PC-9 (cell line): ENCODE measurements around the gene FIG4. TPM values are rescaled to one million over a fixed set of nuclear protein-coding genes. Genes with fewer than 3 reads are reported as not detected.
A peak's percentile ranks its signal among the peaks of the same experiment; 100 is the strongest.
"Not testable (repeated sequence)": the region's sequence is repeated elsewhere in the genome, so short reads cannot be mapped to it uniquely, and the experiment has no call there.

ENCODE experiments used
- BruUV-seq: library from RNA; stranded (reverse); fragments of 400-500 nt; replicated peaks from 2 replicates; lab custom pipeline; 2021; lab: Mats Ljungman, UMichigan
- CTCF ChIA-PET: fragments of 300-600 bp; sonication (Branson Sonifier 250); formaldehyde crosslinking; loops from one replicate; lab custom pipeline; 2022; ENCODE audit warnings: antibody characterized with exemption; lab: Charles Lee
- POLR2A ChIA-PET: fragments of 300-600 bp; sonication (Branson Sonifier 250); formaldehyde crosslinking; loops from one replicate; lab custom pipeline; 2022; ENCODE audit warnings: antibody characterized with exemption; ENCODE audit not compliant: unreplicated experiment; lab: Charles Lee
- DNase-seq, 2 experiments: peaks; one replicate each; pipeline versions ENCODE4 v3.0.0 to v3.0.0-alpha.2; 2015 to 2022; ENCODE audit warnings: mixed read lengths in 1 of 2
- H2AFZ ChIP-seq: fragments of 200-600 bp; sonication (generic); 2 replicates; pipeline ENCODE4 v1.8.1; 2017; ENCODE audit warnings: antibody characterized with exemption
- H3F3A ChIP-seq: fragments of 200-600 bp; sonication (generic); 2 replicates; pipeline ENCODE4 v1.8.1; 2017; ENCODE audit warnings: antibody characterized with exemption, mild to moderate bottlenecking, low read depth; ENCODE audit not compliant: insufficient read depth
- H3K27ac ChIP-seq: fragments of 200-600 bp; sonication (generic); 2 replicates; pipeline ENCODE4 v1.6.1; 2016; ENCODE audit warnings: mixed run types
- H3K27me3 ChIP-seq: fragments of 200-600 bp; sonication (generic); 2 replicates; pipeline ENCODE4 v1.6.1; 2016; ENCODE audit warnings: low read depth, mixed run types; ENCODE audit not compliant: insufficient read depth
- H3K36me3 ChIP-seq: fragments of 200-600 bp; sonication (generic); 2 replicates; pipeline ENCODE4 v1.6.1; 2016; ENCODE audit warnings: low read depth, mixed run types
- H3K4me1 ChIP-seq: fragments of 200-600 bp; sonication (generic); replicated peaks from 2 replicates; pipeline ENCODE4 v1.6.1; 2016; ENCODE audit warnings: mixed run types; ENCODE audit not compliant: insufficient read depth
- H3K4me2 ChIP-seq: fragments of 200-600 bp; sonication (generic); 2 replicates; pipeline ENCODE4 v1.6.1; 2017; ENCODE audit warnings: mixed run types
- H3K4me3 ChIP-seq: fragments of 200-600 bp; sonication (generic); 2 replicates; pipeline ENCODE4 v1.6.1; 2016; ENCODE audit warnings: mixed run types
- H3K79me2 ChIP-seq: fragments of 200-600 bp; sonication (generic); 2 replicates; pipeline ENCODE4 v1.6.1; 2017; ENCODE audit warnings: low read depth, mixed run types
- H3K9me2 ChIP-seq: fragments of 200-600 bp; sonication (generic); 2 replicates; pipeline ENCODE4 v1.8.1; 2017; ENCODE audit warnings: mild to moderate bottlenecking; ENCODE audit not compliant: insufficient read depth
- H3K9me3 ChIP-seq: fragments of 200-600 bp; sonication (generic); 2 replicates; pipeline ENCODE4 v1.8.1; 2016; ENCODE audit warnings: low read depth; ENCODE audit not compliant: insufficient read depth
- H4K20me1 ChIP-seq: fragments of 200-600 bp; sonication (generic); 2 replicates; pipeline ENCODE4 v1.8.1; 2017; ENCODE audit not compliant: insufficient read depth
- EZH2 ChIP-seq: fragments of 200-600 bp; sonication (generic); IDR thresholded peaks from 2 replicates; pipeline ENCODE4 v1.8.0; 2017; ENCODE audit warnings: antibody characterized with exemption, low read depth
- intact Hi-C: fragments of 100-400 bp; cut with micrococcal nuclease; formaldehyde crosslinking; loops from one replicate; pipeline ENCODE4 v1.10.0; 2022; ENCODE audit not compliant: unreplicated experiment
- total RNA-seq: library from RNA; stranded (reverse); gene quantifications from 2 replicates; pipeline ENCODE4 v1.2.3, GENCODE V29; 2021
- TF ChIP-seq, protein P1 (sequence below): fragments of 200-600 bp; sonication (generic); conservative IDR thresholded peaks from 2 replicates; pipeline ENCODE4 v1.6.1; 2017; ENCODE audit warnings: mixed run types, antibody characterized with exemption, mild to moderate bottlenecking, moderate library complexity

FIG4 gene
- total RNA-seq, 1 experiment from 2014 or later: 16.5 TPM

DNA sequence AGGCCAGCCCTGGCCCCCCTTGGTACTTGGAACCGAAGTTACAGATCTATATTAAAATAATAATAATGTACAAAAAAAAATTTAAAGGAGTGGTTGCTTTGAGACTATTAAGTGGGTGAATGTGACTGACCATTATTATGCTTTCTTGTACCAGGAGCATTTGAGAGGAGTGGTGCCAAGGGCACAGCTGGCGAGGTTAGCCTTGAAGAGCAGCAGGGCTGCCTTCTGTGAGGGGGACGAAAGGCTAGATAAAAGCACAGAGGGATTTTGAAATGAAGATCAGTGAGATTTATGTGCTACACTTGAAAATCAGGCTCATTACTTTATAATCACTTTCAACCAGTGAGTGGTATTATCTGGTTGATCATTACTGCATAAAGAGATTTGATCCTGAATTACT is 48.6 kb downstream of the FIG4 start:
- no peak overlapping the region for H3K4me2 ChIP-seq
- H3F3A ChIP-seq: 0 out of 2 replicates have a peak, but pooled peaks cover 5% of the 10 kb centered on the region
- H3K9me3 ChIP-seq: no peaks in the 10 kb centered on the region
- no peaks in the 10 kb centered on the region for H3K36me3 ChIP-seq
- H3K27me3 ChIP-seq: no peaks in the 10 kb centered on the region
- no peaks in the 10 kb centered on the region for H4K20me1 ChIP-seq
- H2AFZ ChIP-seq: no peak overlapping the region
- DNase-seq: no peak
- peaks cover 11% of the 10 kb centered on the region for H3K4me1 ChIP-seq
- no peak overlapping the region for H3K4me3 ChIP-seq
- no peak overlapping the region for H3K27ac ChIP-seq
- BruUV-seq: no TSS peak
- POLR2A ChIA-PET: no interaction called here
- intact Hi-C loops: no loop called here
- CTCF ChIA-PET: no interaction called here
- no peaks in the 10 kb centered on the region for H3K79me2 ChIP-seq
- no peaks in the 10 kb centered on the region for H3K9me2 ChIP-seq
- no peak for TF ChIP-seq EZH2
- TF ChIP-seq, protein P1, sequence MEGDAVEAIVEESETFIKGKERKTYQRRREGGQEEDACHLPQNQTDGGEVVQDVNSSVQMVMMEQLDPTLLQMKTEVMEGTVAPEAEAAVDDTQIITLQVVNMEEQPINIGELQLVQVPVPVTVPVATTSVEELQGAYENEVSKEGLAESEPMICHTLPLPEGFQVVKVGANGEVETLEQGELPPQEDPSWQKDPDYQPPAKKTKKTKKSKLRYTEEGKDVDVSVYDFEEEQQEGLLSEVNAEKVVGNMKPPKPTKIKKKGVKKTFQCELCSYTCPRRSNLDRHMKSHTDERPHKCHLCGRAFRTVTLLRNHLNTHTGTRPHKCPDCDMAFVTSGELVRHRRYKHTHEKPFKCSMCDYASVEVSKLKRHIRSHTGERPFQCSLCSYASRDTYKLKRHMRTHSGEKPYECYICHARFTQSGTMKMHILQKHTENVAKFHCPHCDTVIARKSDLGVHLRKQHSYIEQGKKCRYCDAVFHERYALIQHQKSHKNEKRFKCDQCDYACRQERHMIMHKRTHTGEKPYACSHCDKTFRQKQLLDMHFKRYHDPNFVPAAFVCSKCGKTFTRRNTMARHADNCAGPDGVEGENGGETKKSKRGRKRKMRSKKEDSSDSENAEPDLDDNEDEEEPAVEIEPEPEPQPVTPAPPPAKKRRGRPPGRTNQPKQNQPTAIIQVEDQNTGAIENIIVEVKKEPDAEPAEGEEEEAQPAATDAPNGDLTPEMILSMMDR: no peak

DNA sequence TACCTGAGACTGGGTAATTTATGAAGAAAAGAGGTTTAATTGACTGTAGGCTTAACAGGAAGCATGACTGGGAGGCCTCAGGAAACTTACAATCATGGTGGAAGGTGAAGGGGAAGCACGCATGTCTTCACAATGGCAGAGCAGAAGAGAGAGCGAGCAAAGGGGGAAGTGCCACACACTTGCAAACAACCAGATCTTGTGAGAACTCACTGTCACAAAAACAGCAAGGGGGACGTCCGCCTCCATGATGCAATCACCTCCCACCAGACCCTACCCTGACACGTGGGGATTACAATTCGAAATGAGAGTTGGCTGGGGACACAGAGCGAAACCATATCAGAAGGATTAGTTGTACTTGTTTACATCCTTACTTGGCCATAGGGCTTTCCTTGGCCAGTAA is 49.7 kb downstream of the FIG4 start:
- intact Hi-C loops: no loop called here

DNA sequence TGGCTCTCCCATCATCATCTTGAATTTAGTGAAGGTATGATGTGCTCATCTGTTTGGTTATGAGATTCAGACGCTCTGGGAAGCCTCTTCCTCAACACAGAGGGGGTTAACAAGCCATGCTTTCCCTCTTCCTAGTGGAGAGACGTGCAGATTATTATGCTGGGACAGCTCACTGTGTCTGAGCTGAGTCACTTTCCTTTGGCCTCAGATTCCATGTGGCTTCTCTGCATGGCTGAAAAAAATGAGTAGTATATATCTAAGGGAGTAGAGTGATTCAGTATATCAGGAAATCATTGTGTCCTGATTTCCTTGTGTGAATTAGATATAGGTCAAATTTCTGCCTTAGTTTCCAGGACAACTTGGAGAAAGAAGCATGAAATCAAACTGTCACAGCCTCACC is 52.6 kb downstream of the FIG4 start:
- Histone ChIP-seq H4K20me1 (no peaks in the 10 kb centered on the region), H3K9me3 (no peaks in the 10 kb centered on the region), H3K4me2 (peak overlapping the region; percentile 40), H3K27ac (peak overlapping the region; percentile 59), H3K4me3 (no peak overlapping the region), H3K9me2 (no peaks in the 10 kb centered on the region), H3K36me3 (no peaks in the 10 kb centered on the region), H3K4me1 (peaks cover 11% of the 10 kb centered on the region), H3K27me3 (no peaks in the 10 kb centered on the region), H3F3A (0 out of 2 replicates have a peak, but pooled peaks cover 5% of the 10 kb centered on the region), H3K79me2 (no peaks in the 10 kb centered on the region), H2AFZ (no peak overlapping the region)
- no TSS peak for BruUV-seq
- POLR2A ChIA-PET: no interaction called here
- TF ChIP-seq EZH2: no peak
- TF ChIP-seq, protein P1: no peak
- intact Hi-C loops: no loop called here
- DNase-seq: peak in 1 of 2 experiments; percentile 65
- CTCF ChIA-PET: no interaction called here

More for the DNA sequence above, 49.7 kb downstream of the FIG4 start:
- BruUV-seq: no TSS peak
- no peak for TF ChIP-seq EZH2
- TF ChIP-seq, protein P1: no peak
- Histone ChIP-seq H3K4me1 (peaks cover 11% of the 10 kb centered on the region), H4K20me1 (no peaks in the 10 kb centered on the region), H3K9me3 (no peaks in the 10 kb centered on the region), H3K27ac (no peak overlapping the region), H3K79me2 (no peaks in the 10 kb centered on the region), H3K36me3 (no peaks in the 10 kb centered on the region), H3K4me2 (no peak overlapping the region), H3F3A (0 out of 2 replicates have a peak, but pooled peaks cover 5% of the 10 kb centered on the region), H2AFZ (no peak overlapping the region), H3K4me3 (no peak overlapping the region), H3K27me3 (no peaks in the 10 kb centered on the region), H3K9me2 (no peaks in the 10 kb centered on the region)
- no peak for DNase-seq
- ChIA-PET POLR2A (no interaction called here), CTCF (no interaction called here)

DNA sequence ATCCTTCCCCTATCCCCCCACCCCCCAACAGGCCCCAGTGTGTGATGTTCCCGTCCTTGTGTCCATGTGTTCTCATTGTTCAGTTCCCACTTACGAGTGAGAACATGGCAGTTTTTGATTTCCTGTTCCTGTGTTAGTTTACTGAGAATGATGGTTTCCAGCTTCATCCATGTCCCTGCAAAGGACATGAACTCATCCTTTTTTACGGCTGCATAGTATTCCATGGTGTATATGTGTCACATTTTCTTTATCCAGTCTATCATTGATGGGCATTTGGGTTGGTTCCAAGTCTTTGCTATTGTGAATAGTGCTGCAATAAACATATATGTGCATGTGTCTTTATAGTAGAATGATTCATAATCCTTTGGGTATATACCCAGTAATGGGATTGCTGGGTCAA is 53.7 kb downstream of the FIG4 start:
- CTCF ChIA-PET: not testable (repeated sequence)

More for the DNA sequence above, 53.7 kb downstream of the FIG4 start:
- BruUV-seq, H3F3A ChIP-seq, H2AFZ ChIP-seq, H3K36me3 ChIP-seq, H3K79me2 ChIP-seq, H3K4me3 ChIP-seq, H3K9me2 ChIP-seq, DNase-seq, intact Hi-C loops, H3K27ac ChIP-seq, H3K4me2 ChIP-seq, H3K27me3 ChIP-seq, POLR2A ChIA-PET, H4K20me1 ChIP-seq, H3K9me3 ChIP-seq: not testable (repeated sequence)
- H3K4me1 ChIP-seq: peaks cover 11% of the 10 kb centered on the region
